Stomach smooth muscle (tissue), 2 donors: ENCODE data around the gene MCM8.

ENCODE experiments used
- H3K27ac ChIP-seq: one replicate; pipeline ENCODE4 v1.7.0; 2013; ENCODE audit warnings: mild to moderate bottlenecking, low read length, inconsistent platforms
- H3K27me3 ChIP-seq, 2 donors: one replicate each; pipeline ENCODE4 v1.7.0; 2013; ENCODE audit warnings: low read length in 2 of 2; ENCODE audit not compliant: insufficient read depth in 2 of 2, control insufficient read depth in 1 of 2
- H3K36me3 ChIP-seq, 2 donors: one replicate each; pipeline ENCODE4 v1.7.0; 2013; ENCODE audit warnings: low read length in 2 of 2; ENCODE audit not compliant: control insufficient read depth in 2 of 2, insufficient read depth in 2 of 2
- H3K4me1 ChIP-seq: one replicate; pipeline ENCODE4 v1.7.0; 2013; ENCODE audit warnings: low read length; ENCODE audit not compliant: control insufficient read depth, insufficient read depth
- H3K4me3 ChIP-seq, 2 donors: one replicate each; pipeline ENCODE4 v1.7.0; 2013; ENCODE audit warnings: low read length in 2 of 2
- H3K9ac ChIP-seq, 2 donors: one replicate each; pipeline ENCODE4 v1.7.0; 2013; ENCODE audit warnings: low read length in 2 of 2, mild to moderate bottlenecking in 1 of 2
- H3K9me3 ChIP-seq, 2 donors: one replicate each; pipeline ENCODE4 v1.7.0; 2013; ENCODE audit warnings: low read length in 2 of 2; ENCODE audit not compliant: control insufficient read depth in 2 of 2
- donor health status: healthy.
- donor health status: Pancreatic carcinoma.

MCM8 gene

GRCh38 chr20:5947276-5947675 is 3.2 kb upstream of the MCM8 start:
- Histone ChIP-seq H3K4me1 (peaks cover 12% of the 10 kb centered on the region), H3K27me3 (no peaks in the 10 kb centered on the region), H3K9ac (no peak overlapping the region), H3K4me3 (no peak overlapping the region), H3K9me3 (no peaks in the 10 kb centered on the region), H3K27ac (no peak overlapping the region), H3K36me3 (peaks cover 20 to 26% of the 10 kb centered on the region in 2 donors)

- peaks cover 11 to 13% of the 10 kb centered on the region in 2 donors for H3K36me3 ChIP-seq
- no peaks in the 10 kb centered on the region for H3K27me3 ChIP-seq
- peaks cover 12% of the 10 kb centered on the region for H3K4me1 ChIP-seq
- H3K9ac ChIP-seq: peak overlapping the region; percentile 83 to 91
- H3K9me3 ChIP-seq: no peaks in the 10 kb centered on the region
- H3K4me3 ChIP-seq: peak overlapping the region; percentile 96 to 98
- peak overlapping the region; percentile 53 for H3K27ac ChIP-seq
These were observed 545 bp upstream of the MCM8 start for GRCh38 chr20:5949943-5950270.

- no peak overlapping the region for H3K27ac ChIP-seq
- no peak overlapping the region for H3K9ac ChIP-seq
- peaks cover 0 to 3% of the 10 kb centered on the region in 2 donors for H3K36me3 ChIP-seq
- H3K4me3 ChIP-seq: no peak overlapping the region
- no peaks in the 10 kb centered on the region for H3K4me1 ChIP-seq
- H3K27me3 ChIP-seq: no peaks in the 10 kb centered on the region
- H3K9me3 ChIP-seq: no peaks in the 10 kb centered on the region
These were observed 17.0 kb downstream of the MCM8 start for GRCh38 chr20:5967469-5967868.

DNA sequence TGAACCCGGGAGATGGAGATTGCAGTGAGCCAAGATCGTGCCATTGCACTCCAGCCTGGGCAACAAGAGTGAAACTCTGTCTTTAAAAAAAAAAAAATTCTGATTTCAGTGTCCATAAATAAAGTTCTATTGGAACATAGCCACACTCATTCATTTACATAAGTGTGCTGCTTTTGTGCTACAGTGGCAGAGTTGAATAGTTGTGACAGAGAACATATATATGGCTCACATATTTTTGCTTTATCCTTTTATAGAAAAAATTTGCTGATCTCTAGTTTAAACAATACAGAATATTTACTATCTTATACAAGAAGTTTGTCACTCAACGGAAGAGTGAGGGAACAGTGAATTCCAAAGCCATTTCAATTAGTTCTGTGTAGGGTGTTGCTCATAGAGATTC is 18.0 kb downstream of the MCM8 start:
- no peaks in the 10 kb centered on the region for H3K9me3 ChIP-seq
- no peak overlapping the region for H3K4me3 ChIP-seq
- no peak overlapping the region for H3K9ac ChIP-seq
- H3K27ac ChIP-seq: no peak overlapping the region
- H3K4me1 ChIP-seq: no peaks in the 10 kb centered on the region
- H3K36me3 ChIP-seq: peaks cover 0 to 7% of the 10 kb centered on the region in 2 donors
- H3K27me3 ChIP-seq: no peaks in the 10 kb centered on the region

DNA sequence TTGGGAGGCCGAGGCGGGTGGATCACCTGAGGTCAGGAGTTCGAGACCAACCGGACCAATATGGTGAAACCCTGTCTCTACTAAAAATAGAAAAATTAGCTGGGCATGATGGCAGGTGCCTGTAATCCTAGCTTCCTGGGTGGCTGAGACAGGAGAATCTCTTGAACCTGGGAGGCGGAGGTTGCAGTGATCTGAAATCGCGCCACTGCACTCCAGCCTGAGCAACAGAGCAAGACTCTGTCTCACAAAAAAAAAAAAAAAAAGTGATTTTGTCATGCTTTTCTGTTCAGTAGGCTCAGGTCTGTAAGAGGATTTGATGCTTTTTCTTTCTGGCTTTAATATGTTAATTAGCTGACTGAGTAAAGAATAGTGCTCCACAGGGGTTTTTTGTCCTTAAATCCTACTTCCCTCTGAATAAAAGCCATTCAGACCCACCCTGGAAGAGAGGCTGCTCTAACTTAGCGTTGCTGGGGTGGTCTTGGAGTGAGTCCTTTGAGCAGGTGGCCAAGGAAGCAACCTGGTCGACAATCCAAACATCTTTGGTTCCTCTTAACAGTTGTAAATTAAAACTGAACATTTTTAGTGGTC is 19.0 kb downstream of the MCM8 start:
- no peak overlapping the region for H3K4me3 ChIP-seq
- H3K27ac ChIP-seq: no peak overlapping the region
- no peaks in the 10 kb centered on the region for H3K4me1 ChIP-seq
- H3K9me3 ChIP-seq: no peaks in the 10 kb centered on the region
- H3K27me3 ChIP-seq: no peaks in the 10 kb centered on the region
- peaks cover 0 to 7% of the 10 kb centered on the region in 2 donors for H3K36me3 ChIP-seq
- no peak overlapping the region for H3K9ac ChIP-seq

DNA sequence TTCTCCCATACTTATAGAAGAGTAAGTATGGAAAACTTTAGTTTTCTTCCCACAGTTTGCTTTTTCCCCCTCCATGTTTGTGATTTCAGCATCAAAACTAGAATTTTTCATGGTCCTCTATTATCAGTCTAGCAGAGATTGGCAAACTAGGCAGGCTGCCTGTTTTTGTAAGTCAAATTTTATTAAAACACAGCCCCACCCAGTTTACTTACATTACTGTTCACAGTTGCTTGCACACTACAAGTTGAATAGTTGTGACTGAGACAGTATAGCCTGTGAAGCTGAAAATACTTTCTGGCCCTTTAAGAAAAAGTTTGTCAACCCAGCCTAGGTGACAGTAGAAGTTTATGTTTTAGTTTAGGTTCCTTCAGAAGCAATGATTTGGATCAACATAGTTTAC is 19.5 kb downstream of the MCM8 start:
- Histone ChIP-seq H3K4me1 (no peaks in the 10 kb centered on the region), H3K9ac (no peak overlapping the region), H3K27ac (no peak overlapping the region), H3K27me3 (no peaks in the 10 kb centered on the region), H3K9me3 (no peaks in the 10 kb centered on the region), H3K36me3 (peaks cover 0 to 7% of the 10 kb centered on the region in 2 donors), H3K4me3 (no peak overlapping the region)

- Histone ChIP-seq H3K9ac (no peak overlapping the region), H3K4me3 (no peak overlapping the region), H3K4me1 (no peaks in the 10 kb centered on the region), H3K27ac (no peak overlapping the region), H3K27me3 (no peaks in the 10 kb centered on the region), H3K9me3 (no peaks in the 10 kb centered on the region), H3K36me3 (peaks cover 0 to 7% of the 10 kb centered on the region in 2 donors)
These were observed 19.9 kb downstream of the MCM8 start for GRCh38 chr20:5970381-5970780.

GRCh38 chr20:5971203-5971602 is 20.8 kb downstream of the MCM8 start:
- Histone ChIP-seq H3K4me1 (no peaks in the 10 kb centered on the region), H3K27ac (no peak overlapping the region), H3K27me3 (no peaks in the 10 kb centered on the region), H3K36me3 (peaks cover 0 to 7% of the 10 kb centered on the region in 2 donors), H3K9me3 (no peaks in the 10 kb centered on the region), H3K9ac (no peak overlapping the region), H3K4me3 (no peak overlapping the region)

DNA sequence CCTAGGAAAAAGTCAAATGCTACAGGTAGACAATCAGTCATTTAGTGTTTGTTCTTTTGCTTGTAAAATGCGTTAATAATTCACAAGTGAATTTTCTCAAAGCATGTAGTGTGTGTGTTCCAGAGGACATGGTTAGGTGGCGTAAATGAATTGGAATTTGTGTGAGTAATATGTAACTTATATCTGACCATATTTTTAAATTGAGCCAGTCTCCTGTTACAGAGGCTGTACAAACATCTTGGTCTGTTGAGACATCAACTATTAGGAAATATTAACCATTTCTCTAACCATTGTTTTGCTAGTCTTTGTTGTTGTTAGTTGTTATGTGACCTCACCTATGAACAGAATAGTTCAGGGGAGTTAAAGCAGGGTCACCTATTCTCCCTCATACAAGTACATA is 22.7 kb downstream of the MCM8 start:
- no peak overlapping the region for H3K9ac ChIP-seq
- H3K4me3 ChIP-seq: no peak overlapping the region
- no peaks in the 10 kb centered on the region for H3K4me1 ChIP-seq
- no peaks in the 10 kb centered on the region for H3K27me3 ChIP-seq
- H3K36me3 ChIP-seq: peaks cover under 1 to 10% of the 10 kb centered on the region in 2 donors
- H3K27ac ChIP-seq: no peak overlapping the region
- H3K9me3 ChIP-seq: no peaks in the 10 kb centered on the region

DNA sequence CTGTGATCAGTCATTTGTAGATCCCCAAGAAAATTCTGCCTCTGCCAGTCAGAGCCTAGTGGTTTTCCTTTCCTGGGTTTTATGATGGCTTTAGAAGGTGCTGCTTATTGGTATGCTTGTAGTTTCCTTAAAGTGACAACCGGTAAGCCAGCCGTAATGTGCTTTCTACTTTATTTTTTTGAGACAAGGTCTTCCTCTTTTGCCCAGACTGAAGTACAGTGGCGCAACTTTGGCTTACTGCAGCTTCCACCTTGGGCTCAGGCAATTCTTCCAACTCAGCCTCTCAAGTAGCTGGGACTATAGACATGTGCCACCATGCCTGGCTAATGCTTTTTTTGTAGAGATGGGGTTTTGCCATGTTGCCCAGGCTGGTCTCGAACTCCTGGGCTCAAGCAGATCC is 23.5 kb downstream of the MCM8 start:
- Histone ChIP-seq H3K36me3 (peaks cover 5 to 11% of the 10 kb centered on the region in 2 donors), H3K9me3 (no peaks in the 10 kb centered on the region), H3K9ac (no peak overlapping the region), H3K4me1 (no peaks in the 10 kb centered on the region), H3K27me3 (no peaks in the 10 kb centered on the region), H3K4me3 (no peak overlapping the region), H3K27ac (no peak overlapping the region)

- no peaks in the 10 kb centered on the region for H3K27me3 ChIP-seq
- no peaks in the 10 kb centered on the region for H3K9me3 ChIP-seq
- H3K36me3 ChIP-seq: peaks cover 5 to 11% of the 10 kb centered on the region in 2 donors
- H3K4me1 ChIP-seq: no peaks in the 10 kb centered on the region
- no peak overlapping the region for H3K27ac ChIP-seq
- H3K4me3 ChIP-seq: no peak overlapping the region
- no peak overlapping the region for H3K9ac ChIP-seq
These were observed 24.1 kb downstream of the MCM8 start for GRCh38 chr20:5974531-5974930.
